GM12878 (cell line): ENCODE measurements around the gene MRPL53. TPM values are rescaled to one million over a fixed set of nuclear protein-coding genes. Genes with fewer than 3 reads are reported as not detected.

Experiments
- ATAC-seq: fragments of 200-7000 bp; cut with Tn5 transposase; 3 replicates; pipeline ENCODE4 v1.9.1; 2020; ENCODE audit warnings: mild to moderate bottlenecking, moderate library complexity
- BruUV-seq: library from RNA; stranded (reverse); fragments of 400-500 nt; replicated peaks from 2 replicates; lab custom pipeline; 2021; lab: Mats Ljungman, UMichigan
- CTCF ChIA-PET: fragments of 300-600 bp; sonication (Branson Sonifier 250); formaldehyde crosslinking; extraction: SDS; loops from one replicate; lab custom pipeline; 2021; ENCODE audit warnings: inconsistent platforms; lab: Yijun Ruan, JAX
- POLR2A ChIA-PET: fragments of 350-600 bp; formaldehyde crosslinking; extraction: SDS; loops from one replicate; lab custom pipeline; 2021; ENCODE audit warnings: inconsistent platforms; lab: Charles Lee
- RAD21 ChIA-PET: fragments of 300-600 bp; sonication (Branson Sonifier 250); formaldehyde crosslinking; loops from one replicate; lab custom pipeline; 2023; ENCODE audit warnings: antibody characterized with exemption; ENCODE audit not compliant: unreplicated experiment; lab: Charles Lee
- SMC1A ChIA-PET: fragments of 300-600 bp; sonication (Branson Sonifier 250); formaldehyde crosslinking; loops from one replicate; lab custom pipeline; 2023; ENCODE audit not compliant: unreplicated experiment, uncharacterized antibody; lab: Charles Lee
- DNase-seq: peaks from one replicate; pipeline ENCODE4 v3.0.0-alpha.2; 2011; ENCODE audit warnings: low read depth, low spot score
- FAIRE-seq: peaks from 3 replicates; lab custom pipeline; 2011; peaks lifted over from hg19 to GRCh38; lab: Jason Lieb, UNC
- H2AFZ ChIP-seq: 2 replicates; pipeline ENCODE4 v1.6.0; 2011; ENCODE audit warnings: low read depth, low read length, control low read depth; ENCODE audit not compliant: control insufficient read depth
- H3K27ac ChIP-seq: 2 replicates; pipeline ENCODE4 v1.5.1; 2011; ENCODE audit warnings: control low read depth; ENCODE audit not compliant: control insufficient read depth, insufficient read depth
- H3K27me3 ChIP-seq, 2 experiments: replicated peaks in 1 of 2; 2 replicates each; pipeline versions ENCODE4 v1.6.0 to v1.6.1; 2011; ENCODE audit warnings: low read length in 1 of 2; ENCODE audit not compliant: control insufficient read depth in 2 of 2, insufficient read depth in 2 of 2
- H3K36me3 ChIP-seq, 2 experiments: 2 replicates each; pipeline ENCODE4 v1.5.1; 2011; ENCODE audit warnings: low read length in 1 of 2; ENCODE audit not compliant: control insufficient read depth in 2 of 2, insufficient read depth in 2 of 2
- H3K4me1 ChIP-seq: 2 replicates; pipeline ENCODE4 v1.6.1; 2011; ENCODE audit warnings: mild to moderate bottlenecking, low read length, moderate library complexity, mixed read lengths; ENCODE audit not compliant: control insufficient read depth, insufficient read depth
- H3K4me2 ChIP-seq: 2 replicates; pipeline ENCODE4 v1.6.0; 2011; ENCODE audit warnings: control low read depth; ENCODE audit not compliant: control insufficient read depth, insufficient read depth
- H3K4me3 ChIP-seq: fragments of 200-600 bp; sonication (generic); 2 replicates; pipeline ENCODE4 v1.5.1; 2016
- H3K79me2 ChIP-seq: 2 replicates; pipeline ENCODE4 v1.6.0; 2011; ENCODE audit warnings: low read length; ENCODE audit not compliant: control insufficient read depth, insufficient read depth
- H3K9ac ChIP-seq: 2 replicates; pipeline ENCODE4 v1.8.0; 2011; ENCODE audit warnings: low read length, control low read depth, mixed read lengths; ENCODE audit not compliant: control insufficient read depth, insufficient read depth
- H3K9me3 ChIP-seq: replicated peaks from 3 replicates; pipeline ENCODE4 v1.5.1; 2011; ENCODE audit warnings: mild to moderate bottlenecking, low read length; ENCODE audit not compliant: control insufficient read depth, insufficient read depth
- H4K20me1 ChIP-seq: 2 replicates; pipeline ENCODE4 v1.6.0; 2011; ENCODE audit not compliant: control insufficient read depth, insufficient read depth
- ATF7 ChIP-seq: fragments of 450-650 bp; IDR thresholded peaks from 2 replicates; pipeline ENCODE4 v1.6.1; 2016; ENCODE audit warnings: low read depth, mild to moderate bottlenecking
- BHLHE40 ChIP-seq, 2 experiments: fragments of 450-650 bp in 1 of 2; IDR thresholded peaks; 2 replicates each; pipeline ENCODE4 v1.6.1; 2011 to 2017; ENCODE audit warnings: low read depth in 2 of 2, borderline replicate concordance in 1 of 2, improper control_type of control experiment in 1 of 2, low read length in 1 of 2, mild to moderate bottlenecking in 1 of 2
- CBFB ChIP-seq: IDR thresholded peaks from 2 replicates; pipeline ENCODE4 v1.6.1; 2016; ENCODE audit warnings: antibody characterized with exemption, low read depth
- E2F4 ChIP-seq: IDR thresholded peaks from 2 replicates; pipeline ENCODE4 v1.6.1; 2012; ENCODE audit warnings: low read depth, low read length, improper control_type of control experiment
- JUNB ChIP-seq: IDR thresholded peaks from 2 replicates; pipeline ENCODE4 v1.6.1; 2016; ENCODE audit warnings: antibody characterized with exemption, mild to moderate bottlenecking
- NFYA ChIP-seq: IDR thresholded peaks from 2 replicates; pipeline ENCODE4 v1.6.1; 2011; ENCODE audit warnings: low read depth, mild to moderate bottlenecking, low read length, improper control_type of control experiment, borderline replicate concordance
- NR2F1 ChIP-seq: fragments of 450-650 bp; conservative IDR thresholded peaks from 2 replicates; pipeline ENCODE4 v1.6.1; 2017; ENCODE audit warnings: mild to moderate bottlenecking
- PAX5 ChIP-seq: IDR thresholded peaks from 2 replicates; pipeline ENCODE4 v1.6.1; 2011; ENCODE audit warnings: low read depth, low read length, borderline replicate concordance
- RB1 ChIP-seq: fragments of 450-650 bp; formaldehyde crosslinking; IDR thresholded peaks from 2 replicates; pipeline ENCODE4 v1.6.1; 2017; ENCODE audit warnings: mild to moderate bottlenecking, borderline replicate concordance
- SMAD1 ChIP-seq: fragments of 450-650 bp; IDR thresholded peaks from 2 replicates; pipeline ENCODE4 v1.6.1; 2018; ENCODE audit warnings: mild to moderate bottlenecking, low read depth; ENCODE audit not compliant: partially characterized antibody
- SP1 ChIP-seq: IDR thresholded peaks from one replicate; pipeline ENCODE4 v1.6.1; 2011; ENCODE audit warnings: low read depth, low read length
- STAT1 ChIP-seq: fragments of 450-650 bp; conservative IDR thresholded peaks from 2 replicates; pipeline ENCODE4 v1.6.1; 2014; ENCODE audit warnings: antibody characterized with exemption, mild to moderate bottlenecking
- TARDBP ChIP-seq: IDR thresholded peaks from 2 replicates; pipeline ENCODE4 v1.6.1; 2016; ENCODE audit warnings: borderline replicate concordance
- ZBTB11 ChIP-seq: fragments of 450-650 bp; formaldehyde crosslinking; IDR thresholded peaks from 2 replicates; pipeline ENCODE4 v1.5.0; 2022; ENCODE audit warnings: mild to moderate bottlenecking, missing genetic modification characterization
- ZNF24 ChIP-seq: fragments of 450-650 bp; IDR thresholded peaks from 2 replicates; pipeline ENCODE4 v1.6.1; 2017; ENCODE audit warnings: antibody characterized with exemption, mild to moderate bottlenecking
- ZNF274 ChIP-seq: IDR thresholded peaks from one replicate; pipeline ENCODE4 v1.8.0; 2011; ENCODE audit not compliant: insufficient read length, insufficient read depth
- ZNF384 ChIP-seq: IDR thresholded peaks from 2 replicates; pipeline ENCODE4 v1.6.1; 2012; ENCODE audit warnings: low read depth, mild to moderate bottlenecking, low read length, improper control_type of control experiment, borderline replicate concordance
- WGBS: methylation state at CpG from one replicate; pipeline ENCODE4 v1.1.6; 2016; ENCODE audit warnings: low lambda C conversion rate; ENCODE audit not compliant: insufficient replicate concordance, insufficient coverage; ENCODE audit errors: missing lambda C conversion rate; 5-methylcytosine and 5-hydroxymethylcytosine counted together
- in situ Hi-C: fragments of 300-500 bp; cut with MboI; formaldehyde crosslinking; loops from 9 replicates; pipeline ENCODE4 v1.14.3; 2018; ENCODE audit warnings: mixed read lengths
- intact Hi-C: fragments of 100-400 bp; cut with micrococcal nuclease; formaldehyde crosslinking; loops from one replicate; pipeline ENCODE4 v1.14.2; 2022; ENCODE audit not compliant: unreplicated experiment
- polyA plus RNA-seq, 11 experiments: library from polyadenylated mRNA; depleted of rRNA in 4 of 11; unstranded in 6 of 11; stranded (reverse) in 5 of 11; fragments of >200 nt; fragmentation: Nextera tagmentation in 4 of 11; fragmentation: Illumina TruSeq in 1 of 11; extraction: Ambion mirVana in 4 of 11; extraction: Trizol in 1 of 11; gene quantifications; 1 replicate in 1 of 11; 2 replicates in 10 of 11; pipeline versions ENCODE4 v1.2.1 to v1.2.3, GENCODE V29; 2011 to 2016; ENCODE audit warnings: inconsistent platforms in 2 of 11, missing spikeins in 2 of 11, low read depth in 1 of 11
- total RNA-seq, 4 experiments: library from RNA; depleted of rRNA in 3 of 4; stranded (reverse); fragments of >200 nt in 3 of 4; fragmentation: Illumina TruSeq in 1 of 4; extraction: Trizol in 1 of 4; gene quantifications; 2 replicates each; pipeline versions ENCODE4 v1.2.1 to v1.2.3, GENCODE V29; 2013 to 2021

Gene MRPL53
- total and polyA plus RNA-seq, 10 of the 15 experiments (the other 5 are each of a cell fraction or from before 2014, with no cell fraction given), result 15.1 to 167 (median 80.9) TPM

- Histone ChIP-seq H3K4me1 (peaks cover 23% of the 10 kb centered on the region), H3K4me3 (peak overlapping the region; percentile 61; the same call in 1 of the 2 replicates), H4K20me1 (no peaks in the 10 kb centered on the region), H3K4me2 (peak overlapping the region; percentile 81), H3K27me3 (peaks cover 2 to 10% of the 10 kb centered on the region in 2 experiments; a peak in 3 of 4 replicates), H3K79me2 (no peaks in the 10 kb centered on the region; the same call in 1 of the 2 replicates), H3K9me3 (no peaks in the 10 kb centered on the region), H3K9ac (no peak overlapping the region), H2AFZ (no peak overlapping the region), H3K36me3 (no peaks in the 10 kb centered on the region)
- 61% methylated on average over 3 of the region's 3 CpGs for WGBS
- no TSS peak for BruUV-seq
- intact Hi-C loops (no loop called here), in situ Hi-C loops (no loop called here)
- RAD21 ChIA-PET, result interaction anchor here (1.1 to 2.3 kb wide), 8 partner anchors 11 to 117 kb away, joined by 3 to 13 read pairs (median 6); partner anchors contain the start of genes C2orf81, INO80B, MRPL53 and WDR54
- CTCF ChIA-PET, result interaction anchor here (0.8 to 2.5 kb wide), 5 partner anchors 14 to 147 kb away, joined by 3 to 12 read pairs (median 3); partner anchors contain the start of genes C2orf81, INO80B, MRPL53 and WDR54
- DNase-seq, result no peak
- POLR2A ChIA-PET, result interaction anchor here (0.5 to 3.4 kb wide), 8 partner anchors 8 to 1381 kb away, joined by 3 to 29 read pairs (median 7); partner anchors contain the start of genes C2orf81, INO80B, WBP1 and WDR54
- TF ChIP-seq STAT1, result no peak
- TF ChIP-seq CBFB, result no peak
- no peak for TF ChIP-seq ZNF274
- no peak for TF ChIP-seq ATF7
- no peak for TF ChIP-seq SMAD1
- TF ChIP-seq NFYA, result no peak
- no peak for TF ChIP-seq TARDBP
- TF ChIP-seq BHLHE40 (IDR thresholded peaks at IDR 0.05; ENCODE audit: borderline replicate concordance in 1 of 2, low read depth in 2 of 2, low read length in 1 of 2), result no peak
- no peak for TF ChIP-seq SP1
- TF ChIP-seq JUNB, result no peak
- TF ChIP-seq ZBTB11 (CRISPR knock-in tag), result no peak
- no peak for TF ChIP-seq E2F4
- TF ChIP-seq ZNF384, result no peak
- TF ChIP-seq RB1, result no peak
- TF ChIP-seq NR2F1, result no peak
- no peak for TF ChIP-seq ZNF24
- TF ChIP-seq PAX5, result no peak
- TF ChIP-seq, all 136 proteins: peak for 0
- no peak for ATAC-seq
- SMC1A ChIA-PET, result interaction anchor here (0.6 to 2.0 kb wide), 8 partner anchors 8 to 132 kb away, joined by 3 to 8 read pairs (median 4); partner anchors contain the start of genes C2orf81, INO80B, MRPL53 and WBP1
- FAIRE-seq, result peak; percentile 23
- no peak overlapping the region for H3K27ac ChIP-seq
Measured at GRCh38 chr2:74439373-74439772, 33.1 kb downstream of the MRPL53 start.
